Activated CD8-positive, alpha-beta memory T cell treated with anti-CD3 and anti-CD28 coated beads for 1 hour (primary cell): Measurements from ENCODE around the gene DEXI.
A peak's percentile ranks its signal among the peaks of the same experiment; 100 is the strongest.
"Not testable (repeated sequence)": the region's sequence is repeated elsewhere in the genome, so short reads cannot be mapped to it uniquely, and the experiment has no call there.

Experiments
- DNase-seq, 2 donors: peaks; one replicate each; pipeline ENCODE4 v3.0.0-alpha.2; 2020; ENCODE audit warnings: low read depth in 1 of 2; ENCODE audit errors: extremely low read depth in 1 of 2

The DEXI gene

GRCh38 chr16:10929097-10929496, 13.2 kb downstream of the DEXI start:
- DNase-seq = not testable (repeated sequence)

GRCh38 chr16:10927497-10928112, 14.7 kb downstream of the DEXI start:
- DNase-seq = no peak

GRCh38 chr16:10926867-10927266, 15.4 kb downstream of the DEXI start:
- no peak for DNase-seq

GRCh38 chr16:10926094-10926493, 16.2 kb downstream of the DEXI start:
- DNase-seq = no peak

GRCh38 chr16:10925285-10925684, 17.0 kb downstream of the DEXI start:
- not testable (repeated sequence) for DNase-seq

- no peak for DNase-seq
These were observed 18.5 kb downstream of the DEXI start for GRCh38 chr16:10923650-10924214.

- DNase-seq = no peak
These were observed 19.1 kb downstream of the DEXI start for GRCh38 chr16:10923146-10923649.

GRCh38 chr16:10922328-10923145, 19.7 kb downstream of the DEXI start:
- DNase-seq = no peak

- DNase-seq = no peak
These were observed 20.5 kb downstream of the DEXI start for GRCh38 chr16:10921536-10922327.

- DNase-seq = no peak
These were observed 21.4 kb downstream of the DEXI start for GRCh38 chr16:10920726-10921427.

GRCh38 chr16:10919003-10919351, 23.3 kb downstream of the DEXI start:
- DNase-seq = no peak

- peak; percentile 41 to 59 for DNase-seq
These were observed 23.8 kb downstream of the DEXI start for GRCh38 chr16:10918294-10919002.

- DNase-seq = no peak
These were observed 25.7 kb downstream of the DEXI start for GRCh38 chr16:10916534-10916933.

GRCh38 chr16:10911267-10911666, 31.0 kb downstream of the DEXI start:
- no peak for DNase-seq

GRCh38 chr16:10907757-10908045, 34.6 kb downstream of the DEXI start:
- DNase-seq = no peak

- DNase-seq = no peak
These were observed 35.1 kb downstream of the DEXI start for GRCh38 chr16:10906914-10907756.

- DNase-seq = no peak
These were observed 35.8 kb downstream of the DEXI start for GRCh38 chr16:10906482-10906881.

- no peak for DNase-seq
These were observed 39.3 kb downstream of the DEXI start for GRCh38 chr16:10902999-10903398.

- no peak for DNase-seq
These were observed 45.1 kb downstream of the DEXI start for GRCh38 chr16:10897134-10897533.
